ENCODE data around the gene MBD6. TPM values are rescaled to one million over a fixed set of nuclear protein-coding genes. Genes with fewer than 3 reads are reported as not detected.
A peak's percentile ranks its signal among the peaks of the same experiment; 100 is the strongest.

The MBD6 gene
- total and polyA plus RNA-seq, 12 donors, result 8.8 to 46.9 (median 33.5) TPM

DNA sequence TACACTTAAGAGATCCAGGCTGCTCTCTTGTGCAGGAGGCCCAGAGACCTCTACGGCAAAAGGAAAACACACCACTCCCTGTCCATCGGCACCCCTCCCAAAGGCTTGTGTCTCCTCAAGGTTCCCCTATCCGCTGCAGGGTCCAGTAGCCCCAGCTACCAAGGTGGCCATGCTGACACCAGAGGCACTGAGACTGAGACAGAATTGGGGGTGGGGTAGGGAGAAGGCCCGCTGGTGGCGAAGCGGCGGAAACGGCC is 2.9 kb upstream of the MBD6 start:
- peak in 1 of 2 donors; percentile 61 for DNase-seq
- intact Hi-C loops (cut with DNase I), result loop anchor here in 2 of 10 donors (1.0 to 5.0 kb wide), 2 partner anchors 32 to 232 kb away; no protein-coding TSS in a partner anchor
- H3K36me3 ChIP-seq, result peaks cover 0 to 50% (median 35%) of the 10 kb centered on the region in 9 donors

GRCh38 chr12:57520053-57520818 is 2.4 kb upstream of the MBD6 start, which contains the start of gene DDIT3:
Gene DDIT3, minus strand, starts transcription at chr12:57520514. Its CDS starts 3,108 bp downstream, at chr12:57517406.
- peak; percentile 99 for DNase-seq
- intact Hi-C loops (cut with DNase I), result loop anchor here in 1 of 10 donors (1.0 kb wide), 1 partner anchor 33 kb away; no protein-coding TSS in a partner anchor
- H3K4me3 ChIP-seq, result peak within 1 kb of the TSS; percentile 67 to 98 (median 88)
- no peaks in the 10 kb centered on the region for H3K9me3 ChIP-seq
- H3K27ac ChIP-seq, result peak within 1 kb of the TSS; percentile 89 to 100 (median 98)
- H3K27me3 ChIP-seq, result no peaks in the 10 kb centered on the region
- WGBS, 2 donors, result 1% methylated on average over 46 to 52 of the region's 52 CpGs
- H3K36me3 ChIP-seq, result peaks cover 0 to 50% (median 30%) of the 10 kb centered on the region in 9 donors
- H3K4me1 ChIP-seq, result peaks cover 25 to 80% (median 68%) of the 10 kb centered on the region in 9 donors
- peak; percentile 82 to 92 (median 90) for ATAC-seq
- no peak for TF ChIP-seq CTCF (IDR thresholded peaks at IDR 0.05)

More for the DNA sequence above, 2.9 kb upstream of the MBD6 start:
- peaks cover 25 to 80% (median 63%) of the 10 kb centered on the region in 9 donors for H3K4me1 ChIP-seq
- H3K4me3 ChIP-seq, result peak overlapping the region; percentile 67 to 98 (median 88)
- WGBS, 2 donors, result 0 to 1% methylated on average over 8 of the region's 8 CpGs
- TF ChIP-seq CTCF (IDR thresholded peaks at IDR 0.05), result no peak
- no peaks in the 10 kb centered on the region for H3K27me3 ChIP-seq
- ATAC-seq, result peak in 4 of 8 donors; percentile 1 to 32 (median 22)
- no peaks in the 10 kb centered on the region for H3K9me3 ChIP-seq
- H3K27ac ChIP-seq, result peak overlapping the region; percentile 86 to 100 (median 98)

- Histone ChIP-seq H3K4me3 (peak overlapping the region in 7 of 10 donors; percentile 70 to 98 (median 86)), H3K9me3 (no peaks in the 10 kb centered on the region), H3K27me3 (no peaks in the 10 kb centered on the region), H3K36me3 (peaks cover 0 to 50% (median 24%) of the 10 kb centered on the region in 9 donors), H3K4me1 (peaks cover 25 to 75% (median 64%) of the 10 kb centered on the region in 9 donors), H3K27ac (peak overlapping the region; percentile 89 to 100 (median 98))
- intact Hi-C loops (cut with DNase I), result loop anchor here in 2 of 10 donors (2.0 kb wide), 1 partner anchor 25 kb away; the partner anchor contains the start of gene DCTN2 (in 2 of the 2)
- ATAC-seq (peak in 4 of 8 donors; percentile 15 to 22 (median 16)), DNase-seq (peak; percentile 46 to 47)
- TF ChIP-seq CTCF (IDR thresholded peaks at IDR 0.05), result peak in 1 of 9 donors; percentile 16
- WGBS, 2 donors, result 29 to 30% methylated on average over 17 of the region's 17 CpGs
These were observed 1.1 kb upstream of the MBD6 start for GRCh38 chr12:57521525-57522010.
